Stimulated activated CD8-positive, alpha-beta memory T cell treated with anti-CD3 and anti-CD28 coated beads, Interleukin-15, amount 100 ng/mL, for 1 hour (primary cell): ENCODE measurements around the gene C16orf90.
"Not testable (repeated sequence)": the region's sequence is repeated elsewhere in the genome, so short reads cannot be mapped to it uniquely, and the experiment has no call there.

Experiments used
- DNase-seq: peaks from one replicate; pipeline ENCODE4 v3.0.0-alpha.2; 2020; ENCODE audit warnings: low read depth

Gene C16orf90

GRCh38 chr16:3482659-3483241 lies 12.5 kb downstream of the C16orf90 start:
- DNase-seq: no peak

GRCh38 chr16:3481696-3482658 lies 13.3 kb downstream of the C16orf90 start:
- no peak for DNase-seq

DNA sequence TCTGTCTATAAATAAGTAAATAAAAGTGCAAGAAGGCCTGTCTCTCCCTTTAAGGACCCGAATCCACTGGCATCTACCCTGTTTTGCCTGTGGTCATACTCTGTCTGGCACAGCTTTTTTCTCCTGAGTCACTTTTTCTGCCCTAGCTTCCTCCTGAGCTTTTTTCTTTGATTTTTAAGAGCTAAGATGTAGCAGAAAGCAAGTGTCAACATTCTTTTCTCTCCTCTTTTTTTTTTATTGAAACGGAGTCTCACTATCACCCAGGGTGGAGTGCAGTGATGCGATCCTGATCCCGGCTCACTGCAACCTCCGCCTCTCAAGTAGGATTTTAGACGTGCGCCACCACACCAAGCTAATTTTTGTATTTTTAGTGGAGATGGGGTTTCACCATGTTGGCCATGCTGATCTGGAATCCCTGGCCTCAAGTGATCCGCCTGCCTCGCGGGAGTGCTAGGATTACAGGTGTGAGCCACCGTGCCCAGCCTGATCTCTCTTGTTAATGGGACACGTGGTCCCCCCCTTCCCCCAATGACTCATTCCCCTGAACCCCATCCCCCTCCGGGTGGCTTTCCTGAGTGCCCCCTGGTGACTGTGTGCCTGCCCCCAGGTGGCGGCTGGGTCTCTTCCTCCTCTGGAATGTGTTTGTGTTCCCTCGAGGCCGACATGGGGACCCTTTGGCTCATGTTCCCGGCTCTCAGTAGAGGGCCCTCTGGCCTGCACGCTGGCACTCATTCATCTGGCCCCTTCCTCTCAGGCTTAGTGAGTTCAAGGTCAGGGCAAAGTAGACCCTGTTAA lies 14.2 kb downstream of the C16orf90 start:
- no peak for DNase-seq

DNA sequence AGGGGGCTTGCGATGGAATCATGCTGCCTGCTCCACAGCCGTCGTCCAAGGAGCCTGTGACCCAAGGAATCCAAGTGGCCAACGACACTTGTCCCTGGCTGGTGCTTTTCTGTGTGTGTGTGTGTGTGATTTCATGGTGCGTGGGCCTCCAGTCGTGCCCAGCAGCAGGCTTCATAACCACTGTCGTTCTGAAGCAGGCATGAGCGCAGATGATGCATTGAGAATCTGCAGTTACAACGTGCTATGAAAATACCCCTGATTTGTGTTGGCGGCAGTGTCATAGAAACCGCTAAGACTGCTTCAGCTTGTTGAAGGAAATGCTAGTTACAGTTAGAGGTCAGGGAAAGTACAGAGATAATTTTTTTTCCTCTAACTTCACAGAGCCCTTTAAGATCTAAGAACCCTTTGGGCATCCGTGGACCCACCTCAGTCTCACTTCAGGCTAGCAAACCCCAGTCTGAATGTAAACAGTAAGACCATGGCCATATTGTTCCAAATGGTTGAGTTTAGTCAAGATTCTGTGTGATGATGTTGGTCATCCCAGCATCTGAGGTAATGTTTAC lies 15.6 kb downstream of the C16orf90 start:
- DNase-seq: no peak

- DNase-seq: no peak
Observed at GRCh38 chr16:3478242-3478925, 16.9 kb downstream of the C16orf90 start.

GRCh38 chr16:3476409-3476808 lies 18.9 kb downstream of the C16orf90 start:
- no peak for DNase-seq

- DNase-seq: no peak
Observed at GRCh38 chr16:3475604-3476375, 19.5 kb downstream of the C16orf90 start.

GRCh38 chr16:3474870-3475269 lies 20.4 kb downstream of the C16orf90 start:
- DNase-seq: not testable (repeated sequence)

DNA sequence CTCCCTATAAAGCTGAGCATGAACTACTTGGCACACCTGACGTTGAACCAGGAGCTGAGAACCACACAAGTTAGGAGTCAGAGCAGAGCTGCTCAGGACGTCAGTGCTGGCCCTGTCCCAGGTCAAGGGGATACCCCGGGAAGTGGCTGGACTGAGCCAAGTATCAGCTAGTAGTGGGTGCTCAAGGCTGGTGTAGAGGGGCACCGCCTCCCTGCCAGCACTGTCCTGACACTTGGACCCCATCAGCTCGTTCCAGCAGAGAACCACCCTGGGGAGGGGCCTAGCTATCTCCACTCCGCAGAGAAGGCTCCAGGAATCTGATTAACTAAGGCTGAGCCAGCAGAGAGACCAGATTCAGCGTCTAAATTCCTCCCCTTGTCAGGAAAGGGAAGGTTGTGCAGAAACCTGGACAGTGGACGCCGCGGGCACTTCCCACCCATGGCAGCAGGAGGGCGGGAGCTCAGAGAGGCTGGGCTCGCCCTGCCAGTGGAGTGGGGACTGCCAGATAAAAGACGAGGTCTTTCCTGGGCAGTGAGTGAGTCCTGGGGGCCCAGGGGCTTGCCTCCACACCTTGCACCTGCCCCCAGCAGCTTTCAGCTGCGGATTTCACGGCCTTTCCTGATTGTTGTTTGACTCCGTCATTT lies 21.0 kb downstream of the C16orf90 start:
- no peak for DNase-seq

- DNase-seq: not testable (repeated sequence)
Observed at GRCh38 chr16:3473596-3473943, 21.7 kb downstream of the C16orf90 start.

DNA sequence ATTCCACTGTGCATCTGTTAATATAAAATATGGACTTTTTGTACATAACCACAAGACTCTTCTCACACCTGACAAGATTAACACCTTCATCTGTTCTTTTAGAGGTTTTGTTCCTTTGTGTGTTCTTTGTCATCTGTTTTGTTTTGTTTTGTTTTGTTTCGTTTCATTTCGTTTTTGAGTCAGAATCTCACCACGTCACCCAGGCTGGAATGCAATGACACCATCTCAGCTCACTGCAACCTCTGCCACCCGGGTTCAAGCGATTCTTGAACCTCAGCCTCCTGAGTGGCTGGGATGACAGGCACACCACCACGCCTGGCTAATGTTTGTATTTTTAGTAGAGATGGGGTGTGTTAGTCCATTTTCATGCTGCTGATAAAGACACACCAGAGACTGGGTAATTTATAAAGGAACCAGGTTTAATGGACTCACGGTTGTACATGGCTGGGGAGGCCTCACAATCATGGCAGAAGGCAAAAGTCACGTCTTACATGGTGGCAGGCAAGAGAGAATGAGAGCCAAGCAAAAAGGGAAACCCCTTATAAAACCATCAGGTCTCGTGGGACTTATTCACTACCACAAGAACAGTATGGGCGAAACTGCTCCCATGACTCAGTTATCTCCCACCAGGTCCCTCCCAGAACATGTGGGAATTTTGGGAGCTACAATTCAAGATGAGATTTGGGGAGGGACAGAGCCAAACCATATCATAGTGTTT lies 22.3 kb downstream of the C16orf90 start:
- DNase-seq: no peak

DNA sequence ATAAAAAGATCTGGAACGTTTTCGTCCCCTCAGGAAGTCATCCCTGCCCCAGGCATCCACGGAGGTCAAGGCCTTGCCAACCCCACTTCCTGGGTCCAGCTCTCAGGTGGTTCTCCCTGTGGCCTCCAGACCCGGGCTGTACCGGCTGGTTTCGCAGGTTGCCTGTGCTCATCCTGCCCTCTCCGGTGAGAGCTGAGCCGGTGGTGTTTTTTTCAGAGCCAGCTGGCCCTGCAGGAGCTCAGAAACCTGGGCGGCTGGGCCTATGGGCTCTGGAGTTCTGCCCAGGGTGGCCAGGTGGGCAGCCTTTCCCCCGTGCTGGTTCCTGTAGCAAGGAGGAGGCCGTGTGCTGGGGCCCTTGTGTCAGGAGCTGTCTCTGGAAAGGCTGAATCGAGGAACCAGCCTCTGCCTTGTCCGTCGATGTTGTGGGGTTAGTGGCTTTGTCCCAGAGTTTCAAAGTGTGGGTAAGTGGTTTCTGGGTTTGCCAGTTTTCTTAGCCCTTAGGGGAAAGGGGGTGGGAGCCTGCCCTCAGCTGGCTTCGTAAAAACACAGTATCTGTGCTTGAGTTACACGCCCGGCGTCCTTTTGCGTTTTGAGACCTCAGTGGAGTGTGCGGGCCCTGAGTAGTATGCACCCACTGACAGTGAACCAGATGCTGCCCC lies 23.6 kb downstream of the C16orf90 start:
- no peak for DNase-seq

- DNase-seq: no peak
Observed at GRCh38 chr16:3470723-3471122, 24.6 kb downstream of the C16orf90 start.

GRCh38 chr16:3469736-3470135 lies 25.6 kb downstream of the C16orf90 start:
- no peak for DNase-seq

DNA sequence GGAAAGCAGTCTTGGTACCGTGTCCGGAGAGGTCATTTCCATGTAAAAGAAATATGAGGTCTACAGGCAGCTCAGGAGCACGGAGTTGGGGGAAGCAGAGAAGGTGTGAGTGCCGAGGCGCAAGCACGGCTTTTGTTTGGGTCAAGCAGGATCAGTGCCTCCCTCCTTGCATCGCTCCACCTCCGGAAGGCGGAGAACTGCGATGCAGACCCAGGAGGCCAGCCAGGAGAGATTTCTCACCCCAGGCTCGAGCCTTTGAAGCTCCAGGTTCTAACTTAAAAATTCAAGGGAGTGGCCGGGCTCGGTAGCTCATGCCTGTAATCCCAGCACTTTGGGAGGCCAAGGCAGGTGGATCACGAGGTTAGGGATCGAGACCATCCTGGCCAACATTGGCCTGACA lies 26.8 kb downstream of the C16orf90 start:
- DNase-seq: no peak

DNA sequence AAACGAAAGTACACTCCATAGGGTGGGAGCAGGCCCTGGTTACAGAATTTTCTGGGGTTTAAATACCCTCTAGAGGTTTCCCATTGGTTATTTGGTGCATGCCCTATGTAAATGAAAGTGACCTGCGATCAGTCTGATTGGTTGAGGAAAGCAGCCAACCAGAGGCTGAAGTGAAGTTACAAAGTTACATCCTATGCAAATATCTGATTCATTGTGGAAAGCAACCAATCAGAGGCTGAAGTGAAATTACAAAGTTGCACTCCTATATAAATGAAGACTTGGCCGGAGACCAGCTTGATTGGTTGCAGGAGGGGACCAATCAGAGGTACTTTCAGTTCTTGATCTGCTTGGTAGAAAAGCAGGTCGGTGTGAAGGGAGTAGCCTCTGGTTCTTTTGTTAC lies 27.4 kb downstream of the C16orf90 start:
- DNase-seq: no peak

DNA sequence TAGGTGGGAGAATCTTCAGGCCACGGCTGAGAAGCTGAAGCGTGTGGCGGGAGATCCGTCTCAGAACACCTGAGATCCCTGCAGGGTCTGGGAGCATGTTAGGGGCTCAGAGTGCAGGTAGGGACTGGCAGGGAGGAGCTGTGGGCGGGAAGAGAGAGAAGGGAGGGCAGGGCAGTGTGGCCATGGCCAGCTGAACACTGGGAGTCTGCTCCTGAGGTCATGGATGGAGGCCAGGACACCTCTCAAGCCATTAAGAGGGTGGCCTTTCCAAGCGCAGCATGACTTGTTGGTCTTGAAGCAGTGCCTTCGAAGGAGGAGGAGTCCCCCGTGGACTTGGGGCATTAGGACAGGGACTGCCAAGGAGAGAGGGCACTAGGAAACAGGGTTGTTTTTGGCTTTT lies 28.1 kb downstream of the C16orf90 start:
- DNase-seq: no peak

DNA sequence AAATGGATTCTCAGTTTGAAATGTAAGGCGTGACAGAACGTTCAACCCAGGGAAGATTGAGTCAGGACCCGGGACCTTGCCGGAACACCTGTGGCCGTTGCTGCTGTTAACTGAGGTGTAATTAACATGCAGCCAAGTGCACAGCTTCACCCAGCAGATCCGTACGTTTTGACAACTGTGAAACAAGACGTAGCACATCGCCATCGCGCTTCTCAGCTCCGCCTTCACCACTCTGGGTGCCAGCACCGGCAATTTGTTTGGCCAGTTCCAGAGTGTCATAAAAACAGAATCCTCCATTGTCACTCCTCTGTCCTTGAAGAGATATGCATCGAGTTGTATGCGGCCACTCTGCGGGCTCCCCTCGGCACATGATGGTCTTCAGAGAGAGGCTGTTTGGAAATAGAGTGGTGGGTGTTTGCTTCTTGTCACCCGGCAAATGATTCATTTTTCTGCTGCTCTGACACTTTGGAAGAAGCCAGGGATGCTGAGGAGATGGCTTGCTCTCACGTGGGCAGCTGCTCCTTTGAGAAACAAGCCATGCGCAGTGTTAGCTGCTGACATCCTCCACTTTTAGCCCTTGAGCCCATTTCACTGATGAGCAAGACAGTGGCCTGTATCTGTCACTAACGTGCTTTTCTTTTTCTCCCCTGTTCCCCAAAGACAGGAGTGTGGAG lies 29.2 kb downstream of the C16orf90 start:
- no peak for DNase-seq

- DNase-seq: no peak
Observed at GRCh38 chr16:3465301-3465700, 30.0 kb downstream of the C16orf90 start.
